ENCODE data around the gene ARID1B. TPM values are rescaled to one million over a fixed set of nuclear protein-coding genes. Genes with fewer than 3 reads are reported as not detected.

ARID1B gene
- total RNA-seq, 1 experiment from 2014 or later, result 35.6 TPM

- no peaks in the 10 kb centered on the region for H3K79me2 ChIP-seq (ENCODE audit: insufficient read depth, low read length)
- no peaks in the 10 kb centered on the region for H3K36me3 ChIP-seq (ENCODE audit: control insufficient read depth in 1 of 2, insufficient read depth in 2 of 2, low read length in 2 of 2)
- H3K4me2 ChIP-seq (ENCODE audit: low read length), result no peak overlapping the region
- ChIA-PET CTCF (interaction anchor here (0.9 kb wide), 1 partner anchor 44 kb away, joined by 3 read pairs; no protein-coding TSS in a partner anchor), POLR2A (no interaction called here), RAD21 (ENCODE audit: low non-redundant PET in 1 of 2, low total read pairs in 2 of 2, uncharacterized antibody in 2 of 2, unreplicated experiment in 2 of 2) (no interaction called here)
- H3K9me2 ChIP-seq (ENCODE audit: insufficient read depth), result no peaks in the 10 kb centered on the region
- H3K4me3 ChIP-seq (replicated peaks in 1 of 2; ENCODE audit: low read depth in 1 of 2, low read length in 2 of 2), result no peak overlapping the region
- ATAC-seq (no peak), DNase-seq (ENCODE audit: low read depth, low spot score) (no peak)
- H3K9ac ChIP-seq (ENCODE audit: low read length), result no peak overlapping the region
- no peak overlapping the region for H3K27ac ChIP-seq (ENCODE audit: low read depth, low read length)
- no peaks in the 10 kb centered on the region for H3K9me3 ChIP-seq (ENCODE audit: control insufficient read depth in 1 of 2, insufficient read depth in 1 of 2, low read depth in 1 of 2, low read length in 2 of 2)
- BruUV-seq (replicated peaks), result no TSS peak
- no peaks in the 10 kb centered on the region for H4K20me1 ChIP-seq (ENCODE audit: insufficient read depth)
- H2AFZ ChIP-seq (ENCODE audit: low read depth, low read length, poor library complexity, severe bottlenecking), result no peak overlapping the region
- intact Hi-C loops (cut with micrococcal nuclease), result no loop called here
- H3K27me3 ChIP-seq (ENCODE audit: insufficient read depth, low read length), result no peaks in the 10 kb centered on the region
- no peaks in the 10 kb centered on the region for H3K4me1 ChIP-seq (ENCODE audit: control insufficient read depth in 1 of 2, insufficient read depth in 2 of 2, low read length in 2 of 2)
- no peak for TF ChIP-seq CBX3 (IDR thresholded peaks at IDR 0.05; ENCODE audit: low read depth)
- TF ChIP-seq FOSL1 (IDR thresholded peaks at IDR 0.05; ENCODE audit: low read depth), result no peak
- no peak for TF ChIP-seq CEBPB (IDR thresholded peaks at IDR 0.05; ENCODE audit: low read depth)
- no peak for TF ChIP-seq CTCF (IDR thresholded peaks at IDR 0.05 in 2 of 3, conservative IDR thresholded peaks at IDR 0.05 in 1 of 3; ENCODE audit: borderline replicate concordance in 1 of 3, insufficient read depth in 1 of 3, low read depth in 2 of 3, low read length in 2 of 3)
- TF ChIP-seq EZH2 (IDR thresholded peaks at IDR 0.05), result no peak
- no peak for TF ChIP-seq REST (IDR thresholded peaks at IDR 0.05; ENCODE audit: low read depth)
- TF ChIP-seq JUND (IDR thresholded peaks at IDR 0.05), result no peak
- TF ChIP-seq ZBTB33 (IDR thresholded peaks at IDR 0.05; ENCODE audit: extremely low read depth, insufficient replicate concordance, low read length), result no peak
- no peak for TF ChIP-seq ELF1 (IDR thresholded peaks at IDR 0.05; ENCODE audit: borderline replicate concordance, low read depth)
- no peak for TF ChIP-seq EGR1 (IDR thresholded peaks at IDR 0.05; ENCODE audit: low read depth)
- no peak for TF ChIP-seq SRF (IDR thresholded peaks at IDR 0.05; ENCODE audit: low read depth)
- TF ChIP-seq ZNF274 (IDR thresholded peaks at IDR 0.05; ENCODE audit: low read depth, low read length), result no peak
- TF ChIP-seq POLR2AphosphoS5 (IDR thresholded peaks at IDR 0.05; ENCODE audit: low read depth, low read length), result no peak
- no peak for TF ChIP-seq ZFX (IDR thresholded peaks at IDR 0.05)
- no peak for TF ChIP-seq EZH2phosphoT487 (IDR thresholded peaks at IDR 0.05; ENCODE audit: borderline replicate concordance)
- no peak for TF ChIP-seq YY1 (IDR thresholded peaks at IDR 0.05; ENCODE audit: extremely low read depth, insufficient replicate concordance, low read depth, low read length)
- no peak for TF ChIP-seq TCF7L2 (IDR thresholded peaks at IDR 0.05; ENCODE audit: borderline replicate concordance, extremely low read depth, insufficient read depth, insufficient read length)
- TF ChIP-seq SP1 (IDR thresholded peaks at IDR 0.05; ENCODE audit: low read depth), result no peak
- no peak for TF ChIP-seq POLR2A (IDR thresholded peaks at IDR 0.05; ENCODE audit: borderline replicate concordance, extremely low read depth, insufficient read depth, insufficient read length)
- no peak for TF ChIP-seq RAD21 (IDR thresholded peaks at IDR 0.05; ENCODE audit: low read depth)
These were observed 312.1 kb downstream of the ARID1B start for GRCh38 chr6:157089258-157089657.
